Stimulated activated CD8-positive, alpha-beta memory T cell treated with anti-CD3 and anti-CD28 coated beads, Interleukin-12 subunit alpha, Interleukin-12 subunit beta, amount 100 ng/mL, for 1 hour (primary cell): ENCODE data around the gene SFXN5.

Experiments
- DNase-seq: peaks from one replicate; pipeline ENCODE4 v3.0.0-alpha.2; 2020; ENCODE audit warnings: low read depth

SFXN5 gene

GRCh38 chr2:72973566-72974435 lies 97.7 kb downstream of the SFXN5 start:
- no peak for DNase-seq

- no peak for DNase-seq
These were observed 98.4 kb downstream of the SFXN5 start for GRCh38 chr2:72973137-72973535.

- DNase-seq: no peak
These were observed 99.0 kb downstream of the SFXN5 start for GRCh38 chr2:72972352-72973136.

- no peak for DNase-seq
These were observed 100.5 kb downstream of the SFXN5 start for GRCh38 chr2:72971036-72971435.

- DNase-seq: no peak
These were observed 101.8 kb downstream of the SFXN5 start for GRCh38 chr2:72969706-72970105.

GRCh38 chr2:72968286-72968685 lies 103.2 kb downstream of the SFXN5 start:
- DNase-seq: no peak

GRCh38 chr2:72965770-72966450 lies 105.6 kb downstream of the SFXN5 start:
- DNase-seq: no peak

- DNase-seq: no peak
These were observed 106.5 kb downstream of the SFXN5 start for GRCh38 chr2:72965016-72965415.

- no peak for DNase-seq
These were observed 107.4 kb downstream of the SFXN5 start for GRCh38 chr2:72964146-72964525.

- DNase-seq: no peak
These were observed 107.9 kb downstream of the SFXN5 start for GRCh38 chr2:72963423-72964145.

- no peak for DNase-seq
These were observed 108.6 kb downstream of the SFXN5 start for GRCh38 chr2:72962911-72963310.

- DNase-seq: no peak
These were observed 109.6 kb downstream of the SFXN5 start for GRCh38 chr2:72961853-72962468.

- DNase-seq: no peak
These were observed 110.3 kb downstream of the SFXN5 start for GRCh38 chr2:72961036-72961720.

- DNase-seq: no peak
These were observed 111.2 kb downstream of the SFXN5 start for GRCh38 chr2:72959995-72960981.

- no peak for DNase-seq
These were observed 112.0 kb downstream of the SFXN5 start for GRCh38 chr2:72959554-72959953.

- DNase-seq: no peak
These were observed 112.7 kb downstream of the SFXN5 start for GRCh38 chr2:72958542-72959385.

GRCh38 chr2:72956936-72957335 lies 114.6 kb downstream of the SFXN5 start:
- no peak for DNase-seq

GRCh38 chr2:72956050-72956395 lies 115.5 kb downstream of the SFXN5 start:
- DNase-seq: no peak
